GM18873 (cell line): Measurements from ENCODE around the gene TMEM87A.
"Not testable (repeated sequence)": the region's sequence is repeated elsewhere in the genome, so short reads cannot be mapped to it uniquely, and the experiment has no call there.

ENCODE experiments used
- ATAC-seq: cut with Tn5 transposase; IDR thresholded peaks from one replicate; pipeline ENCODE4 v1.9.1; 2021; ENCODE audit warnings: mild to moderate bottlenecking, moderate library complexity, moderate number of reproducible peaks; ENCODE audit not compliant: unreplicated experiment, low FRiP score

TMEM87A gene

GRCh38 chr15:42272939-42273899 lies at the start of gene TMEM87A, which contains the start of gene GANC:
Gene TMEM87A, minus strand, starts transcription at chr15:42273433. Its CDS starts 35 bp downstream, at chr15:42273398.
Gene GANC, plus strand, starts transcription at chr15:42273201. Its CDS starts 1,281 bp downstream, at chr15:42274482.
- peak; percentile 86 for ATAC-seq

- ATAC-seq, result no peak
Measured at GRCh38 chr15:42319206-42319605, 46.0 kb upstream of the TMEM87A start.

GRCh38 chr15:42316282-42316805 lies 43.1 kb upstream of the TMEM87A start:
- ATAC-seq, result not testable (repeated sequence)

GRCh38 chr15:42315521-42315920 lies 42.3 kb upstream of the TMEM87A start:
- ATAC-seq, result no peak

- no peak for ATAC-seq
Measured at GRCh38 chr15:42314818-42315217, 41.6 kb upstream of the TMEM87A start.

- ATAC-seq, result no peak
Measured at GRCh38 chr15:42313463-42313862, 40.2 kb upstream of the TMEM87A start.

- ATAC-seq, result no peak
Measured at GRCh38 chr15:42306681-42307080, 33.4 kb upstream of the TMEM87A start.

GRCh38 chr15:42301004-42301403 lies 27.8 kb upstream of the TMEM87A start:
- not testable (repeated sequence) for ATAC-seq

GRCh38 chr15:42289166-42289565 lies 15.9 kb upstream of the TMEM87A start:
- ATAC-seq, result no peak

GRCh38 chr15:42287931-42288330 lies 14.7 kb upstream of the TMEM87A start:
- ATAC-seq, result no peak

GRCh38 chr15:42286445-42287029 lies 13.3 kb upstream of the TMEM87A start:
- no peak for ATAC-seq

GRCh38 chr15:42285034-42285433 lies 11.8 kb upstream of the TMEM87A start:
- ATAC-seq, result no peak

- no peak for ATAC-seq
Measured at GRCh38 chr15:42284551-42284950, 11.3 kb upstream of the TMEM87A start.

- no peak for ATAC-seq
Measured at GRCh38 chr15:42283671-42284070, 10.4 kb upstream of the TMEM87A start.

GRCh38 chr15:42282926-42283325 lies 9.7 kb upstream of the TMEM87A start:
- ATAC-seq, result no peak

GRCh38 chr15:42282344-42282743 lies 9.1 kb upstream of the TMEM87A start:
- ATAC-seq, result no peak

GRCh38 chr15:42279234-42279723 lies 6.0 kb upstream of the TMEM87A start:
- ATAC-seq, result no peak

- no peak for ATAC-seq
Measured at GRCh38 chr15:42276762-42277161, 3.5 kb upstream of the TMEM87A start.

- no peak for ATAC-seq
Measured at GRCh38 chr15:42275780-42276391, 2.7 kb upstream of the TMEM87A start.

- ATAC-seq, result no peak
Measured at GRCh38 chr15:42274702-42274989, 1.4 kb upstream of the TMEM87A start.
